HT1080 (cell line): ENCODE results near the gene TET1. TPM values are rescaled to one million over a fixed set of nuclear protein-coding genes. Genes with fewer than 3 reads are reported as not detected.
"Not testable (repeated sequence)": the region's sequence is repeated elsewhere in the genome, so short reads cannot be mapped to it uniquely, and the experiment has no call there.

Experiments used
- DNase-seq: peaks from one replicate; pipeline ENCODE4 v3.0.0-alpha.2; 2015; ENCODE audit warnings: low read depth
- total RNA-seq: library from RNA; depleted of rRNA; stranded (reverse); fragments of >200 nt; shearing (Covaris generic); gene quantifications from 2 replicates; pipeline ENCODE4 v1.2.3, GENCODE V29; 2014

The TET1 gene
- total RNA-seq, 1 experiment from 2014 or later, result 1.2 TPM

DNA sequence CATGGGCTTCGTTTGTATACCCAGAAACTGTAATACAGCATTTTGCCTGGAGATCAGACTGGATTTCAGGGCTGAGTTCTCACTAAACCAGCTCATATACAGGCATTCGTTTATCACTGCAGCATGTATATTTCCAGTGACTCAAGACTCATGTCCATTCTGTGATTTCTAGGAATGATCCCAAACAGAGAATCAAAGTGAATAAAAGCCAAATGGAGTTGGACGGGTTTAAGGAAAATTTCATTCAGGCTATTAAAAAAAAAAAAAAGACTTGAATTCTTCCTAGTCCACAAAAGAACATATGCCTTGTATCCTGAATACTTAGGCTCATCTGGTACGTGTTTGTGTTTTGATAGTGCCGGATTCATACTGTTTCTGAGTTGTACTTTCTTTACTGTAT is 46.8 kb downstream of the TET1 start:
- no peak for DNase-seq

DNA sequence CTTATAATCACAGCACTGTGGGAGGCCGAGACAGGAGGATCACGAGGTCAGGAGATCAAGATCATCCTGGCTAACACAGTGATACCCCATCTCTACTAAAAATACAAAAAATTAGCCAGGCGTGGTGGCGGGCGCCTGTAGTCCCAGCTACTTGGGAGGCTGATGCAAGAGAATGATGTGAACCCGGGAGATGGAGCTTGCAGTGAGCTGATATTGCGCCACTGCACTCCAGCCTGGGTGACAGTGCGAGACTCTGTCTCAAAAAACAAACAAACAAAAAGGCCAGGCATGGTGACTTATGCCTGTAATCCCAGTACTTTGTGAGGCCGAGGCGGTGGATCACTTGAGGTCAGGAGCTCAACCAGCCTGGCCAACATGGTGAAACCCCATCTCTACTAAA is 49.9 kb downstream of the TET1 start:
- DNase-seq, result not testable (repeated sequence)

DNA sequence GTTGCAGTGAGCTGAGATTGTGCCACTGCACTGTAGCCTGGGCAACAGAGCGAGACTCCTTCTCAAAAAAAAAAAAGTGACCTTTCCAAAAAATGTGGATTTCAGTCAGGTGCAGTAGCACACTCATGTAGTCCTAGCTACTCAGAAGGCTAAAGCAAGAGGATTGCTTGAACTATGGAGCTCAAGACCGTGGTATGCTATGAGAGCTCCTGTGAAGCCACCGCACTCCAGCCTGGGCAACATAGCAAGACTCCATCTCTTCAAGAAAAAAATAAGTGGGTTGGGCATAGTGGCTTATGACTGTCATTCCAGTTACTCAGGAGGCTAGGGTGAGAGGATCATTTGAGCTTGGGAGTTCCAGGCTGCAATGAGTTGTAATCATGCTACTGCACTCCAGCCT is 51.1 kb downstream of the TET1 start:
- no peak for DNase-seq

DNA sequence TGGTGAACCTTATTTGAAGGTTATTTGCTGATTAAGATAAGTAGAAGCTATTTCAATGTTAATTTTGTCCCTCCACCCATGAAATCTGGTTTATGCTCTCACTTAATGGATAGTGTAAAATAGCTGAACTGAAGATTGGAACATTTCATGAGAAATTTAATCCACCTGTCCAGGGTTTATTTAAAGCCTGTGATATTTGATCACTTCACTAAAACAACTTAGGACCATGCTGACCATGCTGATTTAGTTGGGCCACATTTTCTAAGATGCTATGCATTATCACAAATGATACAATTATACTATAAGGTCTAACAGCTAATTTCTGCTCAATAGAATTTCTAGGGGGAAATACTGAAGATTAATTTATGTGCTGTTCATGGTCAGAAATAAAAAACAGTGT is 53.8 kb downstream of the TET1 start:
- DNase-seq, result not testable (repeated sequence)

DNA sequence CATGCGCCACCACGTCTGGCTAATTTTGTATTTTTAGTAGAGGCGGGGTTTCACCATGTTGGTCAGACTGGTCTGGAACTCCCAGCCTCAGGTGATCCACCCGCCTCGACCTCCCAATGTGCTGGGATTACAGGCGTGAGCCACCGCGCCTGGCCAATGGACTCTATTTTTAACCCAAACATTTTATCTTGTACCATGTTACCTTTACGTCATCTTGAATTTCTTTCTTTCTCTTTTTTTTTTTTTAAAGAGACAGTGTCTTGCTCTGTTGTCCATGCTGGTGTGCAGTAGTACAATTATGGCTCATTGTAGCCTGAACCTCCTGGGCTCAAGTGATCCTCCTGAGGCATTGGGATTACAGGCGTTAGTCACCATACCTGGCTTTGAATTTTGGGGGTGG is 57.6 kb downstream of the TET1 start:
- not testable (repeated sequence) for DNase-seq

DNA sequence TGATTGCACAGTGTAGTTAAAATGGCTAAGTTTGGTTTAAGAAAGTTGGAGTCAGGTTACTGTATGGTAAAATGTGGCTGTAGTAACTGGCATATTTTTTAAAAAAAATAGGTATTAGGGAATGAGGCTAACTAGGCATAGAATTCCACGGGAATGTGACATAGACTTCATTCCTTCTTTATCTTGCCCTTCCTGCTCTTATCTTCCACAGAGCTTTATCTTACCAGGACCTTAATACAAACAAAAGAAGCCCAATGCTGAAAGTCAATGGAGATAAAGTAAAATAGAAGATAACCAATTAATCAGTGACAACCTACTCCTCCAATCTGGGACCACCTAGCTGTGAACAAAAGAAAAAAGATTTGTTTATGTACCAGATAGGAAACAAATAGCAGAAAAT is 58.1 kb downstream of the TET1 start:
- DNase-seq, result no peak

DNA sequence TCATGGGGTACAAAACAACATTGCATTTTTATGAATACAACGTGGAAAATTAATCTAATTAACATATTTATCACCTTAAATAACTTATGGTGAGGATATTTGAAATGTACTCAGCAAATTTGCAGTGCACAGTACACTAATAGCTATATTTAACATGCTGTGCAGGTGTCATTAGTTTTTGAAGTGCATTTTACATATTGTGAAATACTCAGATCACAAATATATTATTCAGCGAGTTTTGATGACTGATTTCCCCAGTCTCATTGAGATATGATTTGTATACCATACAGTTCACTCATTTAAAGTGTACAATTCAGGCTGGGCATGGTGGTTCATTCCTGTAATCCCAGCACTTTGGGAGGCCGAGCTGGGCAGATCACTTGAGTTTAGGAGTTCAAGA is 59.5 kb downstream of the TET1 start:
- DNase-seq, result no peak

DNA sequence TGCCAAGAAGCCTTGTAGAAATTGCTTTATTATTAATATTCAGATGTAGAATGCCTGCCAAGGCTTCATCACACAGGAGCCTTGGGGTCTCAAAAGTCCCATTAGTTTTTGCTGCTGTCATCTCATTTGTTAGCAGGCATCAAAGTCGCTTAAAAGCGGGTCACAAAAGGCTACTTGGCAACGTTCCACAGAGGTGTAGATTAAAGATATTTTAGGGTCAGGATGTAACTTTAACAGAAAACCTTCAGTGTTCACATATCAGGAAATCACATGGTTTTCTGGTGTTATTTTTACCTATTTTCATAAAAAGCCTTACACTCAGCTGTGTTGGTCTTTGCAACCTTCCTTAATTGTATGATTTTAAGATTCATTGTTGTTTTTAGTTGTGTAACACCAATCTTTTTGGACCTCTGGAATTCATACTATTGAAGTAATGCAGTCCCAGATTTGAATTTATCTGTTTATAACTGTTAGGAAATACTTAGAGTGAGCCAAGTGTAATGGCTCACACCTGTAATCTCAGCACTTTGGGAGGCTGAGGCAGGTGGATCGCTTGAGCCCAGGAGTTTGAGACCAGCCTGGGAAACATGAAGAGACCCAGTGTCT is 65.3 kb downstream of the TET1 start:
- no peak for DNase-seq

DNA sequence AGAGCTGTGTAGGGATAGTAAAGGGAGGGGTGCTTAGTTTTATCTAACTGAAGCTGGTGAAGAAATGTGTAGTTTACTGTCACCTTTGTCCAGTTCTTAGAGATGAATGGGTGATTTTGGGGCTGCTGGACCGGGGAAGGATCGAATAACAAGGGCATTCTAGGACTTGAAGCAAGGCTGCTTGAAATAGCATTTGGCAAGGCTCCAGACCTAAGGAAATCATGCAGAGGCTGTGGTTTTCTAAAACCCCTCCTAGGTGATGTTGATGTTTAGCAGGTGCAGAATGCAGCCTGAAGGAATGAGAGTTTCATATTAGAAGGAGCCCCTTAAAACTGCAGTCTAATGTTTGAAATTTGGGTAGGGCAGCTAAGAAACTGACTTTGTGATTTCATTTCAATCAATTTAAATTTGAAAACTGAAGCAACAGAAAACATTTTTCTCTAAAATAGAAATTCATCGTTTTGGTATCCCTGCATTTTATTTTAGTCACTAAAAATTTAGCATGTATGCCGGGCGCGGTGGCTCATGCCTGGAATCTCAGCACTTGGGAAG is 68.5 kb downstream of the TET1 start:
- DNase-seq, result peak; percentile 33

DNA sequence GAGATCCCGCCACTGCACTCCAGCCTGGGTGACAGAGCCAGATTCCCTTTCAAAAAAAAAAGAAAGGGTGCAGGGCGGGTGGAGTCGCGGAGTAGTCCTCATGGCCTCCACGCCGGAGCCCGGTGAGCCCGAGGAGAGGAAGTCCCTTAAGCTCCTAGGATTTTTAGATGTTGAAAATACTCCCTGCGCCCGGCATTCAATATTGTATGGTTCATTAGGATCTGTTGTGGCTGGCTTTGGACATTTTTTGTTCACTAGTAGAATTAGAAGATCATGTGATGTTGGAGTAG is 72.1 kb downstream of the TET1 start:
- not testable (repeated sequence) for DNase-seq

DNA sequence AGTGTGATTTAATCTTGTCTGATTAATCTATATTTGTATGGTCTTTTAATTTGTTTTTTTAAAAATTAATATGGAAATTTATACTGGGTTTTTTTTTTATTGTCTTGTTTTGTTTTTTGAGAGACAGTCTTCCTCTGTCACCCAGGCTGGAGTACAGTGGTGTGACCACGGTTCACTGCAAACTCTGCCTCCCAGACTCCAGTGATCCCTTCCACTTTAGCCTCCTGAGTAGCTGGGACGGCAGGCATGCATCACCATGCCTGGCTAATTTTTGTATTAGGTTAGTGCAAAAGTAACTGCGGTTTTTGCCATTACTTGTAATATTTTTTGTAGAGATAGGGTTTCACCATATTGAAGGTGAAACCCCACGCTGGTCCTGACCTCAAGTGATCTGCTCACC is 73.1 kb downstream of the TET1 start:
- DNase-seq, result no peak

DNA sequence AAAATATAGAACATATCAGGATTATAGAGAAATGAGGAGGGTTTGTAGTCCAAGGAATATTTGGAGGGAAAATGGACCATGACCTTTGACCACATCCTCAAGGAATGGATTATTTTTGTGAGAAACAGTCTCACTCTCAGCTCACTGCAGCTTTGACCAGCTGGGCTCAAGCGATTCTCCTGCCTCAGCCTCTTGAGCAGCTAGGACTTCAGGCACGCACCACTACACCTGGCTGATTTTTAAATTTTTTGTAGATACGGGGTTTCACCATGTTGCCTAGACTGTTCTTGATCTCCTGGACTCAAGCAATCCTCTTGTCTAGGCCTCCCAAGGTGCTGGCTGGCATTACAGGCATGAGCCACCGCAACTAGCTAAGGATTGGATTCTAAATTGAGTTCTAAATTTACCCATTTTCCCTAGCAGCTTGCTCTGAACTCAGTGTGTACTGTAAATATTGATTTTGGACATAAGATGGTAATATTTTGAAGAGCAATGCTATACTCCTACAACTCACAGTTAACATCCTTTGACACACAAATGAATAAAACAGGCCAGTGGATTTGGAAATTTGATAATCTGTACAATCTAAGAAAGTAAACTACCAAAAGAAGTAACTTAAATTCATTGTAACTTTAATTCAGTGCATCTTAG is 73.8 kb downstream of the TET1 start:
- no peak for DNase-seq

DNA sequence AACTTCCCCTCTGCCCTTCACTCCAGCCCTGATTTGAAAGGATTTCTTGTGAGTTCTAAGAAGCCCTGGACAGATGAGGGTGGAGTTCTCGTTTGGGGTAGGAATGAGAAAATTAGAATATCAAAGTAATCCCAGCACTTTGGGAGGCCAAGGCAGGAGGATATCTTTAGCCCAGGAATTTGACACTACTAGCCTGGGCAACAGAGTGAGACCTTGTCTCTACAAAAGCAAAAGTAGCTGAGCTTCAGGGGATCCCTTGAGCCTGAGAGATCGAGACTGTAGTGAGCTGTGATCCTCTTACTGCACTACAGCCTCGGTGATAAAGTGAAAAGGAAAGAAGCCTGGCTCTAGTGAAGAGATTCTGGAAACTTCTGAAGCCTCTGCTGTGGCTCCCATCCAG is 76.2 kb downstream of the TET1 start:
- DNase-seq, result no peak

DNA sequence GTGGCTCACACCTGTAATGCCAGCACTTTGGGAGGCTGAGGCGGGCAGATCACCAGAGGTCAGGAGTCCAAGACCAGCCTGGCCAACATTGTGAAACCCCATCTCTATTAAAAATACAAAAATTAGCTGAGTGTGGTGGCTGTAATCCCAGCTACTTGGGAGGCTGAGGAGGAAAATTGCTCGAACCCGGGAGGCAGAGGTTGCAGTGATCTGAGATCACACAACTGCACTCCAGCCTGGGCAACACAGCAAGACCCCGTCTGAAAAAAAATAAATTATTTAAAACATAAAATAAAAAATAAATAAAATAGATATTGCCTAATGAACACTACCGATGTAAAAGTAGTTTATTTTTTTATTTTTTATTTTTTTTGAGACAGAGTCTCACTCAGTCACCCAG is 83.4 kb downstream of the TET1 start:
- not testable (repeated sequence) for DNase-seq

DNA sequence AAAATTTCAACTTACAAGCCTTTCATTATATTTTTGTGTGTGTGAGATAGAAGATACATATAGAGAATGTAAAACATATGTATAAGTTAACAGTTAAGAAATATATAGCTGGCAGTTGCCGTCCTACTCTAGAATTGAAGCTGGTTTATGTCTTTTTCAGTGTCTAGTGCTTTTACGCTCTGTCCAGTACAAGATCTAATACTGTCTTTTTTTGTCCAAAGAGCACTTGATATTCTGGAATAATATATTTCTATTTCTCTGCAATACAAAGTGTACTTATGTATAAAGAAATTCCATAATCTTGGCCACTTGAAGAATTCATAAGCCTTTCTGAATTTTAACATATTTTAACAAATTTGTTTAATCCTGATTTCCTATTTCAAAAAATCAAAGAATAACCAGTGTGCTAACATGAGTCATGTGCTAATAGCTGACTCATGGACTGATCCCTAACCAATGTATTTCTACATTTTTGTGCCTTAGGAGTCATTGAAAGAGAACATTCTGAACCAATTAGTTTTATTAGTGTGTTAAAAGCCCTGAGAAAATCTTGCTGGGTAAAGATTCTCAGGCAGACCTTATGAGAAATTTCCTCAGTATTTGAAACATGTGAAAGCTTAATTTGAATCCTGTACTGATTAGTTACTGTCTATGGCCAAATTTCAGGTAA is 87.7 kb downstream of the TET1 start:
- DNase-seq, result peak; percentile 65

DNA sequence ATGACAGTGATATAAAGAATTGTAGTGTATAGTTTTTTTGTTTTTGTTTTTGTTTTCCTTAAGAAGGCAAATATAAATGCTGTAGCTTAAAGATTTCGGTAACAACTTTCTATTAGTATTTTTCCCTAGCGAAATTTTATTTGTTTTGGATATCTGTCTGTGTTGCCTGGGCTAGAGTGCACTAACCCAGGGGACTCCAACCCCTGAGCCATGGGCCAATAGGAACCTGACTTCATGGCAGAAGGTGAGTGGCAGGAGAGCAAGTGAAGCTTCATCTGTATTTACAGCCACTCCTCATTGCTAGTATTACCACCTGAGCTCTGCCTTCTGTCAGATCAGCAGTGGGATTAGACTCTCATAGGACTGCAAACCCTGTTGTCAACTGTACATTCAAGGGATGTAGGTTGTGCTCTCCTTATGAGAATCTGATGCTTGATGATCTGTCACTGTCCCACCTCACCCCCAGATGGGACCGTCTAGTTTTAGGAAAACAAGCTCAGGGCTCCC is 95.5 kb downstream of the TET1 start:
- DNase-seq, result no peak

DNA sequence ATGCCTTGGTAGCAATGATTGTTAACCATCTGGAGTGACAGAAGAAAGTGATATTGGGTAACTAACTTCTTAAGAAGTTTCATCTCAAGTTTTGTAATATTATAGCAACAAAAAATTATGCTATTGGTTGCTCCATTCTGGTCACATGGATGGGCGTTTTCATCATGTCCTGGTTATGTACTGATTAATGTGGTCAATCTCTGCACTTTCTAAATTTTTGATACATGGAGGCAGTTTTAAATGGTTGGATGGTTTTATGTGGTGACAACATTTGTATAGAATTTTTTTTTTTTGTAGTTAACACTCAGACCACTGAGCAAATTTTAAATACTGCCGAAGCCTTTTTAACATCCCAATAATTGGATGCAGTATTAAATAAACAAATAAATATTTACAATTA is 105.7 kb downstream of the TET1 start:
- DNase-seq, result no peak

DNA sequence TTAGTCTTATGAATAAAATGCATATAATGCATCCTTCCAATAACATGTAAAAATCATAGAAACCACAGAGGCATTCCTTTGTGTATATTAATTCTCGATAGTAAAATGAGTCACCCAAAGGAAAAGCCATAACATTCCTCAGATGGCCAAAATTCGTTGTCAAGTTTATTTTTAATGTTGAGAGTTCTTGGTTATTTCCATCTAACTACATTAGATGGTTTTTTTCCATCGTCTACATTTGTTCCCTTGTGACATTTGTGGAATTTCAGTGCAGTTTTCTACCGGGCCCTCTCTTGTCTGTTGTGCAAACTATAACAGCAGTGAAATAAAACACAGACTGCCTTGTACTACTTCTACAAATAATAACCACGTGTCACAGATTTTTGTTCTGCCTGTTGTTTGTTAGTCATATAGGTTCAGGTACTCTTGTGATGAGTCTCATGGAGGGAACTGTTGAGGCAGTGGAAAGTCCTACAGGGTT is 106.2 kb downstream of the TET1 start:
- peak; percentile 86 for DNase-seq

DNA sequence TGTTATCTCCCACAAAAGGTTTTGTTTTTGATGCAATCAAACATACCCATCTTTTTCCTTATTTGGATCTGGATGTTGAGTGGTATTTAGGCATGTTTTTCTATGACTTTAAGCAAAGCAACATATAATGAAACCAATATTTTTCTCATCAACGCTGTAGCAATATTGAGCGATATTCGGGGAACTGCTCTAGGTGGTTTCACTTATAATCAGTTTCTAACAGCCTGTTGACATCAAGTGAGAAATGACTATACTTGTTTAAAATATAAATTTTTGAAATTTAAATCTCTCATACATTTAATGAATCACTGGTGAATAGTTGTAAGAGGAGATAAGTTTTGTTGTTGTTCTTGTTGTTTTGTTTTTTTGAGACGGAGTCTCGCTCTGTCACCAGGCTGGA is 108.1 kb downstream of the TET1 start:
- DNase-seq, result no peak

DNA sequence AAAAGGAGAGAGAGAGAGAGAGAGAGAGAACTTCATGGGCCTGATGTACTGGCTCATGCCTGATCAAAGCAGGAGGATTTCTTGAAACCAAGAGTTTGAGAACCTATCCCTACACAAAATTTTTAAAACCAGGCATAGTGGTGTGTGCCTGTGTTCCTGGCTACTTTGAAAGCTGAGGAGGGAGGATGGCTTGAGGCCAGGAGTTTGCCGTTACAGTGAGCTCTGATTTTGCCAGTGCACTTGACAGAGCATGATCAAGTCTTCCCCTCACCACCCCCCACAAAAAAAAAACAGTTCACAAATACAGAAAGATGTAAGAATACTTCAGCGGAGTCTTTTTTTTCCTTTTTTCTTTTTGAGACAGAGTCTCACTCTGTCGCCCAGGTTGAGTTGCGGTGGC is 108.8 kb downstream of the TET1 start:
- DNase-seq, result no peak

DNA sequence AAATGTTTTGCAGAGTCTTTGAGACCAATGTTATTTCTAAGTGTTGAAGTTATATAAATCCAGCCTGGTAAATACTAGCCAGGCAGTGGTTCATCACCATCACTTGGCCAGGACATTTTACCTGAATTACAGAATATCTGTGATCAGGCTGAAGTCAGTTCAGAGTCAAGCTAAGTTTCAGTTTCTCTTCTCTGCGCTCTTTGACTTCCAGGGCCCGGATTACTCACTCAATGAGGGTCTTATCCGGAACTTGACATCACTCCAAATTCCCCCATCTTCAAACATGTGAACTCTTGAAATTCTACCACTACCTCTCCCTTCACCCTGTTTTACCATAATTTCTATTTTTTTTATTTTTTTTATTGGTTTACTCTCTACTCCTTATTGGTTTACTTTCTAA is 124.3 kb downstream of the TET1 start:
- DNase-seq, result no peak

DNA sequence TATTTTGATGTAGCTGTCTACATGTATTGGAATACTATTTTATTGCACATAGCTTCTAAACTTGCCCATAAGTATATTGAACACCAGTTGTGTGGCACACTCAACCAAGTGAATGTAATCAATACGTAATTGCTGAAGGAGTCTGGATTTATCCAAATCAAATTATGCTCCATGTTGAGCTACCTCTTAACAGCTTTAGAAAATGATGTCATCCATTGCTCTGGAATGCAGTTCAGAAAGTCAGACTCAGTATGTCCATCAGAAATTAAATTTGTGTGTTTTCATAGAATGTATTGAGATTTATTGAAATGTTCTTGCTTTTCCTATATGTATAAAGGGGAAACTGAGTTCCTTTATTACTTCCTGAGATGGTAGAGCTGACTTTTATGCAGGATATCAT is 135.9 kb downstream of the TET1 start:
- DNase-seq, result no peak

DNA sequence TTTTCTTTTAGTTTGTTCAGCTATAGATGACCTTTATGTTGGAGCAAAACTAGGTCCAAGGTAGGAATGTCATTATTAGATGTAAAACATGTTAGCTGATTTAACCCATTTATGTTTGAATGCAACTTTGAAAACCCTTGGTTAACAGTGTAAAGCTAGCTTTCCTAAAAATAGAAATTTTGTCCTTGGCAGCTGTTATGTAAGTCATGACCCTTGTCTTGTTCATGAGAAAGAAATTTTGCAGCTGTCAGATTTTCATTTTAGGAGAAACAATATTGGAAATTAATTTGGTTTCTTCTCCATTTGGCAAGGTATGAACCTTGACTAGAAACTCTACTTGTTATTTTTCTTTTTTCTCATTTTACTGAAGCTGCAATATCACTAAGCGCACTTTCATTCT is 137.0 kb downstream of the TET1 start:
- DNase-seq, result no peak
